Measurements from ENCODE around the gene OLFM2. TPM values are rescaled to one million over a fixed set of nuclear protein-coding genes. Genes with fewer than 3 reads are reported as not detected.

Gene OLFM2
- total RNA-seq, 1 experiment from 2014 or later = 75.6 TPM

DNA sequence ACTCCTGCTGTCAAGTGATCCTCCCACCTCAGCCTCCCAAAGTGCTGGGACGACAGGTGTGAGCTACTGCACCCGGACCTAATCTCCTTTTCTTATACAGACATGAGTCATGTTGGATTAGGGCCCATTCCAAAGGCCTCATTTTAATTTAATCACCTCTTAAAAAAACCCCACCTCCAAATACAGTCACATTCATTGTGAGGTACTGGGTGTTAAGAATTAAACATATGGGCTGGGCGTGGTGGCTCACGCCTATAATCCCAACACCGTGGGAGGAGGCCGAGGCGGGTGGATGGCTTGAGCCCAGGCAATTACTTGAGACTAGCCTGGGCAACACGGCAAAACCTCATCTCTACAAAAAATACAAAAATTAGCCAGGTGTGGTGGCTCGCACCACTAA lies 54.6 kb downstream of the OLFM2 start:
- Histone ChIP-seq H2BK20ac (ENCODE audit: low read depth, low read length, poor library complexity, severe bottlenecking) (no peak overlapping the region), H3K23me2 (ENCODE audit: insufficient read length, low read depth, low read length, poor library complexity, severe bottlenecking) (no peaks in the 10 kb centered on the region), H2AFZ (ENCODE audit: low read length) (no peak overlapping the region), H2BK15ac (ENCODE audit: low read depth, low read length) (no peak overlapping the region), H3K79me1 (ENCODE audit: insufficient read depth, low read depth, low read length, poor library complexity, severe bottlenecking) (no peaks in the 10 kb centered on the region), H3K4ac (ENCODE audit: low read depth, low read length) (no peak overlapping the region), H2BK12ac (ENCODE audit: insufficient read length, low read depth, low read length) (no peak overlapping the region), H3K56ac (ENCODE audit: insufficient read length, low read depth, low read length) (no peak overlapping the region), H3K79me2 (ENCODE audit: insufficient read depth, low read length) (no peaks in the 10 kb centered on the region), H3K9ac (ENCODE audit: extremely low read depth, insufficient read length, low read length) (no peak overlapping the region), H3K9me3 (ENCODE audit: control insufficient read depth, low read depth, low read length) (no peaks in the 10 kb centered on the region), H3K23ac (ENCODE audit: insufficient read length, low read depth, low read length) (no peak overlapping the region), H3K4me2 (ENCODE audit: insufficient read depth, insufficient read length, low read length) (no peak overlapping the region), H2AK5ac (ENCODE audit: insufficient read length, low read length) (no peak overlapping the region), H3K27ac (ENCODE audit: insufficient read length, low read depth, low read length) (no peak overlapping the region), H3K18ac (ENCODE audit: insufficient read length, low read depth, low read length) (no peak overlapping the region), H4K20me1 (ENCODE audit: control insufficient read depth, insufficient read depth, insufficient read length) (no peaks in the 10 kb centered on the region), H4K5ac (ENCODE audit: insufficient read length, low read depth, low read length) (no peak overlapping the region), H4K8ac (replicated peaks; ENCODE audit: insufficient read length, low read depth, low read length) (no peak overlapping the region), H4K91ac (ENCODE audit: insufficient read length, low read depth, low read length) (no peak overlapping the region), H3K4me1 (ENCODE audit: insufficient read depth, low read length) (no peaks in the 10 kb centered on the region), H3K27me3 (ENCODE audit: insufficient read depth, low read length) (no peaks in the 10 kb centered on the region), H2BK120ac (ENCODE audit: low read depth, low read length, poor library complexity, severe bottlenecking) (no peak overlapping the region), H3K14ac (ENCODE audit: insufficient read depth, low read length) (no peak overlapping the region), H2BK5ac (ENCODE audit: insufficient read length, low read length) (no peak overlapping the region), H3T11ph (ENCODE audit: low read length) (no peak overlapping the region)
- DNase-seq = no peak
- Mint-ChIP-seq H3K4me3 (no peak overlapping the region; a peak in 1 of 5 replicates), H3K36me3 (ENCODE audit: insufficient read depth in 1 of 3, low read depth in 3 of 3) (peaks cover 2 to 11% (median 4%) of the 10 kb centered on the region in 3 experiments; a peak in 6 of 7 replicates), H3K9me3 (no peaks in the 10 kb centered on the region), H3K27me3 (ENCODE audit: low read depth) (no peaks in the 10 kb centered on the region), H3K27ac (no peak overlapping the region), H3K4me1 (peaks cover 8 to 10% of the 10 kb centered on the region in 2 experiments)
- WGBS (ENCODE audit: extremely low coverage, insufficient read length, low lambda C conversion rate) = no CpG with 5 or more reads among the region's 9 CpGs
- TF ChIP-seq, protein P1, sequence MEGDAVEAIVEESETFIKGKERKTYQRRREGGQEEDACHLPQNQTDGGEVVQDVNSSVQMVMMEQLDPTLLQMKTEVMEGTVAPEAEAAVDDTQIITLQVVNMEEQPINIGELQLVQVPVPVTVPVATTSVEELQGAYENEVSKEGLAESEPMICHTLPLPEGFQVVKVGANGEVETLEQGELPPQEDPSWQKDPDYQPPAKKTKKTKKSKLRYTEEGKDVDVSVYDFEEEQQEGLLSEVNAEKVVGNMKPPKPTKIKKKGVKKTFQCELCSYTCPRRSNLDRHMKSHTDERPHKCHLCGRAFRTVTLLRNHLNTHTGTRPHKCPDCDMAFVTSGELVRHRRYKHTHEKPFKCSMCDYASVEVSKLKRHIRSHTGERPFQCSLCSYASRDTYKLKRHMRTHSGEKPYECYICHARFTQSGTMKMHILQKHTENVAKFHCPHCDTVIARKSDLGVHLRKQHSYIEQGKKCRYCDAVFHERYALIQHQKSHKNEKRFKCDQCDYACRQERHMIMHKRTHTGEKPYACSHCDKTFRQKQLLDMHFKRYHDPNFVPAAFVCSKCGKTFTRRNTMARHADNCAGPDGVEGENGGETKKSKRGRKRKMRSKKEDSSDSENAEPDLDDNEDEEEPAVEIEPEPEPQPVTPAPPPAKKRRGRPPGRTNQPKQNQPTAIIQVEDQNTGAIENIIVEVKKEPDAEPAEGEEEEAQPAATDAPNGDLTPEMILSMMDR (conservative IDR thresholded peaks at IDR 0.05) = no peak
